Spleen (tissue), 11 donors: ENCODE data around the gene ATXN7L1. TPM values are rescaled to one million over a fixed set of nuclear protein-coding genes. Genes with fewer than 3 reads are reported as not detected.

Experiments used
- DNase-seq: peaks from one replicate; pipeline ENCODE4 v3.0.0-alpha.2; 2020
- H3K27ac ChIP-seq, 8 donors: fragments of 200-600 bp; sonication (generic) in 7 of 8; 1 replicate in 4 of 8; 2 replicates in 4 of 8; pipeline versions ENCODE4 v1.5.0 to v1.8.0; 2016 to 2021; ENCODE audit warnings: inconsistent platforms in 4 of 8, mild to moderate bottlenecking in 4 of 8, moderate library complexity in 1 of 8
- H3K27me3 ChIP-seq, 7 donors: fragments of 200-600 bp; sonication (generic) in 6 of 7; replicated peaks in 1 of 7; 1 replicate in 4 of 7; 2 replicates in 3 of 7; pipeline versions ENCODE4 v1.5.0 to v1.8.0; 2016 to 2021; ENCODE audit warnings: inconsistent platforms in 3 of 7, mild to moderate bottlenecking in 1 of 7
- H3K36me3 ChIP-seq, 6 donors: fragments of 200-600 bp; sonication (generic) in 5 of 6; 1 replicate in 4 of 6; 2 replicates in 2 of 6; pipeline versions ENCODE4 v1.5.0 to v1.8.0; 2016 to 2021; ENCODE audit warnings: inconsistent platforms in 2 of 6
- H3K4me1 ChIP-seq, 6 donors: fragments of 200-600 bp; sonication (generic) in 5 of 6; 1 replicate in 3 of 6; 2 replicates in 3 of 6; pipeline versions ENCODE4 v1.5.0 to v1.8.0; 2016 to 2021; ENCODE audit warnings: inconsistent platforms in 3 of 6
- H3K4me3 ChIP-seq, 8 donors: fragments of 200-600 bp; sonication (generic) in 7 of 8; 1 replicate in 4 of 8; 2 replicates in 4 of 8; pipeline versions ENCODE4 v1.5.0 to v1.8.0; 2016 to 2021; ENCODE audit warnings: inconsistent platforms in 4 of 8, mild to moderate bottlenecking in 4 of 8, moderate library complexity in 2 of 8
- H3K9me3 ChIP-seq, 8 donors: fragments of 200-600 bp; sonication (generic) in 7 of 8; 1 replicate in 4 of 8; 2 replicates in 4 of 8; pipeline versions ENCODE4 v1.5.0 to v1.8.0; 2016 to 2021; ENCODE audit warnings: inconsistent platforms in 4 of 8
- CTCF ChIP-seq, 11 experiments: fragments of 200-600 bp in 7 of 11; fragments of 450-650 bp in 4 of 11; sonication (generic) in 4 of 11; IDR thresholded peaks in 8 of 11; conservative IDR thresholded peaks in 3 of 11; 1 replicate in 7 of 11; 2 replicates in 4 of 11; pipeline versions ENCODE4 v1.4.0 to v1.8.0; 2016 to 2021; ENCODE audit warnings: antibody characterized with exemption in 11 of 11, inconsistent platforms in 4 of 11, mild to moderate bottlenecking in 1 of 11
- POLR2A ChIP-seq, 3 donors: fragments of 450-650 bp; IDR thresholded peaks; one replicate each; pipeline ENCODE4 v1.5.1; 2017; ENCODE audit warnings: antibody characterized with exemption in 3 of 3, mild to moderate bottlenecking in 1 of 3
- POLR2AphosphoS5 ChIP-seq, 3 donors: sonication (generic); formaldehyde crosslinking; IDR thresholded peaks; one replicate each; pipeline ENCODE4 v1.5.1; 2017; ENCODE audit warnings: antibody characterized with exemption in 3 of 3
- WGBS, 5 donors: extraction: QIAGEN DNeasy Blood & Tissue Kit in 3 of 5; methylation state at CpG; one replicate each; pipeline versions ENCODE4 v1.1.5 to v1.1.7; 2013 to 2018; 5-methylcytosine and 5-hydroxymethylcytosine counted together
- intact Hi-C: fragments of 100-400 bp; cut with DNase I; formaldehyde crosslinking; loops from one replicate; pipeline ENCODE4 v1.15.0; 2023; ENCODE audit warnings: low total_unique reads
- polyA plus RNA-seq, 3 donors: library from polyadenylated mRNA; stranded (reverse); fragments of 200-250 nt; gene quantifications; one replicate each; pipeline ENCODE4 v1.2.1, GENCODE V29; 2013
- total RNA-seq, 7 donors: library from RNA; depleted of rRNA in 3 of 7; stranded (reverse); fragments of >200 nt in 3 of 7; fragmentation: NEBNext Ultra II Directional in 4 of 7; extraction: Animal tissue kit (Norgen Biotek cat#: 25700) in 4 of 7; gene quantifications; one replicate each; pipeline versions ENCODE4 v1.1.0 to v1.2.1, GENCODE V29; 2016 to 2021
- donor health status: healthy with polysubstance abuse.
- donor health status: DM: no; HTN: no; CAD: no; lungs with moderate emphysema.
- donor health status: DM: no; HTN: no; CAD: no.
- donor health status: Bipolar disorder and iron deficiency.
- donor health status: healthy.
- donor health status: DM: no; HTN: no; CAD: no.
- donor health status: DM: yes; HTN: yes; CAD: no.

The ATXN7L1 gene
- total and polyA plus RNA-seq, 10 donors, result 2.4 to 29.3 (median 18.4) TPM

DNA sequence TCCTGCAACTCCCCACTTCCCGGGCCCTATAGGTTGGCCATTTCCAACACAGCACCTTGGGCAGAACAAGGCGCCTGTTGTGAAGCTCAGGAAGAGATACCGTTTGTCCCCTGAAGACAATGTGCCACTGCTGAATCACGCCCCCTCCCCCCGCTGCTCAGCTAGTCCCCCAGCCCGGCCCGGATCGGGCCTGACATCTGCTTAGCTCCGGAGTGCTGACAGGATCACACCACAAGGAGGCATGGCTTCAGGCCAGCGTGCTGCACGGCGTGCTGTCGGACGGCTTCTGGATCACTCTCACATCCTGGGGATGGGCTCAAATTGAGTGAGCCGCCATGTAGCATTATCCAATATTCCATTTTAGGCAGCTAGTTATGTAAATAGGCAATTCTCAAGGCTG, 233.0 kb downstream of the ATXN7L1 start:
- Histone ChIP-seq H3K4me1 (peaks cover 0 to 4% (median under 1%) of the 10 kb centered on the region in 6 donors), H3K27ac (no peak overlapping the region), H3K9me3 (no peaks in the 10 kb centered on the region), H3K36me3 (peaks cover 3 to 93% (median 38%) of the 10 kb centered on the region in 6 donors), H3K27me3 (no peaks in the 10 kb centered on the region), H3K4me3 (no peak overlapping the region)
- no peak for DNase-seq
- WGBS, 5 donors, result 89 to 95% (median 93%) methylated on average over 15 of the region's 15 CpGs
- intact Hi-C loops, result no loop called here
- TF ChIP-seq POLR2A (IDR thresholded peaks at IDR 0.05) (no peak), POLR2AphosphoS5 (IDR thresholded peaks at IDR 0.05) (no peak), CTCF (IDR thresholded peaks at IDR 0.05 in 8 of 11, conservative IDR thresholded peaks at IDR 0.05 in 3 of 11) (no peak)

DNA sequence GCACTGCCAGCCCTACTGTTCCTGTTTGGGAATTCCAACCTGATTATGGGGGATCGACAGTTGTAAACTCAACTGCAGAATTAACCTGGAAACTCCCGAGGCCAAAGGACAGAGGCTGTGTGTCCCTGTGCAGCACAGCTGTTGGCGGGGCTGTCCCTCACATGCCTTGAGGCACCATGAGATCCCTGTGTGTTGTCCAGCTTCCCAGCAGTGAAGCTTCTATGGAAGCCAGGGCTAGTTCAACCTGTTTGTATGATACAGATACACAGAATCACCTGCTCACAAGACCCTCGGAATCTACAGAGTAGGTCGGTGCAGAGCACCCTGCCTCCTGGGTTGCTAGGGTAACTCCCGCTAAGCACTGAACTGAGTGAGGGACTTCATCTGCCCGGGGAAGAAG, 234.1 kb downstream of the ATXN7L1 start:
- 88 to 96% (median 95%) methylated on average over 7 of the region's 7 CpGs for WGBS, 5 donors
- Histone ChIP-seq H3K36me3 (peaks cover 6 to 93% (median 48%) of the 10 kb centered on the region in 6 donors), H3K27me3 (no peaks in the 10 kb centered on the region), H3K27ac (no peak overlapping the region), H3K4me3 (no peak overlapping the region), H3K4me1 (no peaks in the 10 kb centered on the region), H3K9me3 (no peaks in the 10 kb centered on the region)
- TF ChIP-seq CTCF (IDR thresholded peaks at IDR 0.05 in 8 of 11, conservative IDR thresholded peaks at IDR 0.05 in 3 of 11) (no peak), POLR2AphosphoS5 (IDR thresholded peaks at IDR 0.05) (no peak), POLR2A (IDR thresholded peaks at IDR 0.05) (no peak)
- intact Hi-C loops, result no loop called here
- DNase-seq, result no peak

GRCh38 chr7:105640956-105641810, 235.2 kb downstream of the ATXN7L1 start:
- intact Hi-C loops, result no loop called here

More at GRCh38 chr7:105640956-105641810, 235.2 kb downstream of the ATXN7L1 start:
- H3K36me3 ChIP-seq, result peaks cover 6 to 95% (median 57%) of the 10 kb centered on the region in 6 donors
- no peak overlapping the region for H3K4me3 ChIP-seq
- no peaks in the 10 kb centered on the region for H3K4me1 ChIP-seq
- H3K27me3 ChIP-seq, result no peaks in the 10 kb centered on the region
- no peak for DNase-seq
- no peak for TF ChIP-seq POLR2AphosphoS5 (IDR thresholded peaks at IDR 0.05)
- no peak for TF ChIP-seq CTCF (IDR thresholded peaks at IDR 0.05 in 8 of 11, conservative IDR thresholded peaks at IDR 0.05 in 3 of 11)
- no peak for TF ChIP-seq POLR2A (IDR thresholded peaks at IDR 0.05)
- H3K9me3 ChIP-seq, result no peaks in the 10 kb centered on the region
- WGBS, 5 donors, result 90 to 94% (median 92%) methylated on average over 16 of the region's 16 CpGs
- no peak overlapping the region for H3K27ac ChIP-seq
